GM10266 (cell line): Measurements from ENCODE around the gene ANTKMT.

Experiments
- DNase-seq: peaks from one replicate; pipeline ENCODE4 v3.0.0; 2012; ENCODE audit errors: extremely low spot score
- CTCF ChIP-seq: IDR thresholded peaks from 2 replicates; pipeline ENCODE4 v1.5.1; 2012; ENCODE audit warnings: mild to moderate bottlenecking, low read depth; ENCODE audit not compliant: control insufficient read depth, insufficient read depth; ENCODE audit errors: missing control alignments

ANTKMT gene

GRCh38 chr16:678858-679813, 41.8 kb upstream of the ANTKMT start:
- DNase-seq = peak; percentile 73
- TF ChIP-seq CTCF = no peak

GRCh38 chr16:679814-680624, 40.9 kb upstream of the ANTKMT start, which contains the start of gene STUB1:
TSS of gene STUB1 (plus strand) at chr16:680410. CDS start at chr16:680526, 116 bp downstream.
- TF ChIP-seq CTCF = no peak
- DNase-seq = peak; percentile 94

GRCh38 chr16:680625-680945, 40.4 kb upstream of the ANTKMT start:
- DNase-seq = no peak
- no peak for TF ChIP-seq CTCF

- DNase-seq = no peak
- peak; percentile 25 for TF ChIP-seq CTCF
These were observed 39.8 kb upstream of the ANTKMT start for GRCh38 chr16:680967-681745.

- DNase-seq = no peak
These were observed 39.1 kb upstream of the ANTKMT start for GRCh38 chr16:681746-682427.

More at GRCh38 chr16:681746-682427, 39.1 kb upstream of the ANTKMT start:
- no peak for TF ChIP-seq CTCF
